ENCODE data around the gene CD209.

DNA sequence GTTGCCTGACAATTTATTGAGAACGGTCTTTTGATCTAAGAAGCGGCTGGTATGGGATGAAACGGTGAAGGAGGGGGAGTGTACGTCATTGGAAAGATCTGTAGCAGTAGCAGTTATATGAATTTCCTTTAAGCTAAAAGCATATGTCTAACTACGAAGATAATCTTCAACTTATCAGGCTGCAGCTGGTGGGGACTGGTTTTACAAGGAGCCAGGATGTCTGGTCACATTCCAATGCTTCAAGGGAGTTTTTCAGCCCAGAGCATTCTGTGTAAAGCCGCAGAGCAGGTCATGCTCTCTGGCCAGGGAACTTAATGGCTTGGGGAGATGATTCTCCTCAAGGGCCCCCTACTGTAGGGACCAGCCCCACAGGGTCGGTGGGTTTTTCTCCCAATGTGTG lies 44.9 kb upstream of the CD209 start:
- TF ChIP-seq POLR2AphosphoS5 (IDR thresholded peaks at IDR 0.05; ENCODE audit: insufficient read depth, low read depth, low read length) (no peak), CTCF (IDR thresholded peaks at IDR 0.05; ENCODE audit: extremely low read depth in 1 of 2, insufficient read depth in 1 of 2, low read depth in 1 of 2, low read length in 2 of 2) (no peak)

Measured in endothelial cell of umbilical vein (primary cell).